Lower lobe of right lung (tissue), 2 donors: ENCODE data around the gene HMG20B. TPM values are rescaled to one million over a fixed set of nuclear protein-coding genes. Genes with fewer than 3 reads are reported as not detected.

Source experiments
- ATAC-seq, 2 donors: fragments of 200-7000 bp; cut with Tn5 transposase; one replicate each; pipeline ENCODE4 v1.9.1; 2020 to 2022; ENCODE audit warnings: mild to moderate bottlenecking in 2 of 2, moderate library complexity in 2 of 2
- DNase-seq: peaks from one replicate; pipeline ENCODE4 v3.0.0-alpha.2; 2020
- H3K27ac ChIP-seq: fragments of 200-600 bp; one replicate; pipeline ENCODE4 v1.8.0; 2022
- H3K27me3 ChIP-seq: fragments of 200-600 bp; one replicate; pipeline ENCODE4 v1.8.0; 2022; ENCODE audit warnings: low read depth
- H3K36me3 ChIP-seq: fragments of 200-600 bp; one replicate; pipeline ENCODE4 v1.8.0; 2022; ENCODE audit warnings: mild to moderate bottlenecking
- H3K4me1 ChIP-seq: fragments of 200-600 bp; one replicate; pipeline ENCODE4 v1.8.0; 2022
- H3K4me3 ChIP-seq: fragments of 200-600 bp; one replicate; pipeline ENCODE4 v1.8.0; 2022; ENCODE audit warnings: mild to moderate bottlenecking
- H3K9me3 ChIP-seq: fragments of 200-600 bp; one replicate; pipeline ENCODE4 v1.8.0; 2022
- CTCF ChIP-seq: fragments of 200-600 bp; IDR thresholded peaks from one replicate; pipeline ENCODE4 v1.8.0; 2022; ENCODE audit warnings: antibody characterized with exemption, mild to moderate bottlenecking
- intact Hi-C: fragments of 100-400 bp; cut with DNase I; formaldehyde crosslinking; loops from one replicate; pipeline ENCODE4 v1.11.0; 2022
- long read RNA-seq: library from polyadenylated mRNA; unstranded; transcript quantifications from one replicate; pipeline ENCODE4 v2.0.0, GENCODE V29; 2021
- total RNA-seq: library from RNA; stranded (reverse); fragmentation: NEBNext Ultra II Directional; extraction: Animal tissue kit (Norgen Biotek cat#: 25700); gene quantifications from one replicate; pipeline ENCODE4 v1.2.1, GENCODE V29; 2021
- donor health status: DM: no; HTN: yes; CAD: no; lungs with severe emphysema.

HMG20B gene
- 60.9 TPM for total RNA-seq
- long read RNA-seq, transcript HMG20B-202 (10 exons, 1,596 nt), result major isoform, 133 of 182 reads
- long read RNA-seq, partial matches to known transcripts, result 29 of 182 reads
- long read RNA-seq, other reads (novel, unspliced or antisense), result 16 of 182 reads

- Histone ChIP-seq H3K4me1 (peaks cover 23% of the 10 kb centered on the region), H3K4me3 (peak within 1 kb of the TSS; percentile 99), H3K27ac (peak within 1 kb of the TSS; percentile 81), H3K36me3 (peaks cover 8% of the 10 kb centered on the region), H3K9me3 (no peaks in the 10 kb centered on the region), H3K27me3 (no peaks in the 10 kb centered on the region)
- no peak for TF ChIP-seq CTCF
- intact Hi-C loops, result no loop called here
- DNase-seq (no peak), ATAC-seq (peak in 1 of 2 donors; percentile 0)
These were observed at the start of gene HMG20B for GRCh38 chr19:3572855-3573161. HMG20B (plus strand) TSS chr19:3572944; CDS start chr19:3573310, 366 bp downstream.

GRCh38 chr19:3523361-3524077 lies 49.2 kb upstream of the HMG20B start:
- no peak for DNase-seq
- TF ChIP-seq CTCF, result no peak

DNA sequence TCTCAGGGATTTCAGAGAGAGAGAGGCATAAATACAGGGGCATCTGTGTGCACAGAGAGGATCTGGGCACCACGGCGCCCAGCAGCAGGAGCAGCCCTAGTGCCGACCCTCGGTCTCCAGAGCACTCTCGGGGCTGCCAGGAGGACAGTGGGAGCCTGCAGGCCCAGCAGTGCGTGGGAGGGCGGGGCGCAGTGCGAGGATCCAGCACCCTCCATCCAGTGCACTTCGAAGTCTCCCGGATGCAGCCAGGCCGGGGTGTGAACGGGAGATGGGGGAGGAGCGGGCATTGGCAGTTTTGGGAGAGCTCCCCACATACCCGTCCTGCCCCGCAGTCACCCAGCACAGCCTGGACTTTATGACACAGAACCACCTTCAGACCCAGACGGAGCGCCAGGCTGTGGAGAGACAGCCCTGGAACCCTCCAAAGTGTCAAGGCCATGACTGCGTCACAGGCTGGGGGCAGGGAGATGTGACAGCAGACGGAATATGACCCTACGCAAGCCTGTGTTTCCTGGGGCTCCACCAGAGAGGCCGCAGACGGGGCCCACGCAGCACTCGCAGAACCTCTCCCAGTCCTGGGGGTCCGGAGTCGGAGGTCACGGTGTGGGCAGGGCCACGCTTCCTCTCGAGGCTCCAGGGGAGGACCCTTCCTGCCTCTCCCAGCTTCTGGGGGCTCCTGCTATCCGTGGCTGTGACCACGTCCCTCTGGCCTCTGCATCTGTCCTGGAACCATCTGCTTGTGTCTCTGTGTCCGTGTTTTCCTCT lies 48.5 kb upstream of the HMG20B start:
- no peak for DNase-seq
- Histone ChIP-seq H3K9me3 (no peaks in the 10 kb centered on the region), H3K36me3 (peaks cover 74% of the 10 kb centered on the region), H3K27me3 (no peaks in the 10 kb centered on the region), H3K4me1 (no peaks in the 10 kb centered on the region), H3K4me3 (no peak overlapping the region), H3K27ac (no peak overlapping the region)
- ATAC-seq, result no peak
- TF ChIP-seq CTCF, result no peak
- intact Hi-C loops, result no loop called here

More at GRCh38 chr19:3523361-3524077, 49.2 kb upstream of the HMG20B start:
- no peak for ATAC-seq
- Histone ChIP-seq H3K27me3 (no peaks in the 10 kb centered on the region), H3K4me1 (no peaks in the 10 kb centered on the region), H3K36me3 (peaks cover 81% of the 10 kb centered on the region), H3K4me3 (no peak overlapping the region), H3K27ac (no peak overlapping the region), H3K9me3 (no peaks in the 10 kb centered on the region)
- intact Hi-C loops, result no loop called here

DNA sequence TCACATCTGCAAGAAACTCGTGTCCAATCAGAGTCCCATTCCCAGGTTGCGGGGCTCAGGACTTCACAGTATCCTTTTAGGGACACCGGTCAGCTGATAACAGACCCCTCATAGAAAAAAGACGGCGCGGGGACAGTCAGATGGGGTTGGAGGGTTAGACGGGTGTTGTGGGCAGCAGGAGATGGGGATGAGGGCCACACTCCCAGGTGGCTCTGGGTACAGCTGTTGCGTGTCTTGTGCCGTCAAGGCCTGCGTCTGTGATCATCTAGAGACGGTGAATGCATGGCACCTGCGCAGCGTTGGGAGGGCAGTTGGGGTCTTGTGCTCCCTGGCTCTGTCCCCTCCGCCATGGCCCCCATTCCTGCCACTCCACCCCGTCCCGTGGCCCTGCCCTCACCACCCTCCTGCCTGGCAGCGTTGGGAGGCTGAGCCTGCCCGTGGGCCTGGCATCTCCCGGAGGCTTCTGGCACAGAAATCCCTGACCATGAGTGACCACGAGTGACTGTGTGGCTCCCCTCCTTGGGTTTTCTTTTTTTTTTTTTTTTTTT lies 47.8 kb upstream of the HMG20B start:
- Histone ChIP-seq H3K36me3 (peaks cover 67% of the 10 kb centered on the region), H3K4me3 (no peak overlapping the region), H3K9me3 (no peaks in the 10 kb centered on the region), H3K27me3 (no peaks in the 10 kb centered on the region), H3K4me1 (no peaks in the 10 kb centered on the region), H3K27ac (no peak overlapping the region)
- ATAC-seq (no peak), DNase-seq (no peak)
- intact Hi-C loops, result no loop called here
- TF ChIP-seq CTCF, result no peak

DNA sequence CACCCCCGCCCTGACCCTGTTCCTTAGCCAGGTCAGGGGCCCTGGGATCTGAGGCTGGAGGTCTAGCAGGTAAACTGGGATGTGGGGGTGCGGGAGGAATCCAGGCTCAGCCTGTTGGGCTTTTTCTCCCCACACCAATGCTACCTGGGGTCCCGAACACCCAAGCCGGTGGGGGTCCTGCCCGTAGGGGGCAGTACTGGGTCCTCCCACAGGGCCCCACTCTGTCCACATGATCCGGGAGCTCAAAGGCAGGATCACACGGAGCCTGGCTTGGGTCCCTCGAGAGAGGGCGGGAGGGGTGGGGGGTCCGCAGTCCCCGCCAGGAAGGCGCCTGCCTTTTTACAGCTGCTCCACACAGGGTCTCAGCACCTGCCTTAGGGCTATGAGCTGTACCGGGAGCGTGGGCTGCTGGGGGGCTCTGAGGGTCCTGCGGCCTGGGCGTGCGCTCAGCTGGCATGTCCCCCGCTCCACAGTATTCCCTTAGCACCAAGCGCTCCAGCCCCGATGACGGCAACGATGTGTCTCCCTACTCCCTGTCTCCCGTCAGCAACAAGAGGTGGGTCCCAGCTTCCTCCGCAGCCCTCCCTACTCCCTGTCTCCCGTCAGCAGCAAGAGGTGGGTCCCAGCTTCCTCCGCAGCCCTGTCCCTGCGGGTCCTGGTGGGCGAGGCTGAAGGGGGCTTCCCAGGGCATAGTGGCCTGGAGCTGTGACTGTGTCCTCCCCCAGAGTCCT lies 46.1 kb upstream of the HMG20B start:
- peaks cover 74% of the 10 kb centered on the region for H3K36me3 ChIP-seq
- H3K27me3 ChIP-seq, result no peaks in the 10 kb centered on the region
- intact Hi-C loops, result no loop called here
- H3K4me1 ChIP-seq, result no peaks in the 10 kb centered on the region
- peak; percentile 9 for TF ChIP-seq CTCF
- no peaks in the 10 kb centered on the region for H3K9me3 ChIP-seq
- DNase-seq, result no peak
- H3K4me3 ChIP-seq, result no peak overlapping the region
- ATAC-seq, result no peak
- no peak overlapping the region for H3K27ac ChIP-seq
